ENCODE results near the gene SYCE1.
"Not testable (repeated sequence)": the region's sequence is repeated elsewhere in the genome, so short reads cannot be mapped to it uniquely, and the experiment has no call there.

SYCE1 gene

DNA sequence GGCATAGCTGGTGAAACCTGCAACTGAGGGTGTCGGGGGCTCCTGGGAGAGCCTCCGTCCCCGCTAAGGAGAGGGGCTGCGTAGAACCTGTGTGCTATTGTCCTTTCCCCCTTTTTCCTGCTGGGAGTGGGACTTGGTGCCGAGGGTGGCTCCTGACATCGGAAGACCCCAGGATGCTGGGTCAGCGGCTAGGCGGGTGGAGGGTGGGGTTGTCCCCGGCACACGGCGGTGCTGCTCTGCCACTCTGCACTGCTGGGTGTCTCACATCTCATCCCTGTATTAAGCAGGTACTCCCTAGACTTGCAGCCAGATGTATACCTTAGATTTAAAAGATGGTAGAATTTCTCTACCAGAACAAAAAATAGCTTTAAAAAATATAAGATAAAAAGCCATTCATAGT, 6.7 kb upstream of the SYCE1 start:
- not testable (repeated sequence) for H3K4me1 ChIP-seq (ENCODE audit: insufficient read depth, low read length); H3K4me3 ChIP-seq (ENCODE audit: low read length); H3K36me3 ChIP-seq (ENCODE audit: insufficient read depth, low read length); H2AFZ ChIP-seq (ENCODE audit: low read depth, low read length); H3K27me3 ChIP-seq (ENCODE audit: insufficient read depth, low read length); H3K9me3 ChIP-seq (ENCODE audit: low read length)

DNA sequence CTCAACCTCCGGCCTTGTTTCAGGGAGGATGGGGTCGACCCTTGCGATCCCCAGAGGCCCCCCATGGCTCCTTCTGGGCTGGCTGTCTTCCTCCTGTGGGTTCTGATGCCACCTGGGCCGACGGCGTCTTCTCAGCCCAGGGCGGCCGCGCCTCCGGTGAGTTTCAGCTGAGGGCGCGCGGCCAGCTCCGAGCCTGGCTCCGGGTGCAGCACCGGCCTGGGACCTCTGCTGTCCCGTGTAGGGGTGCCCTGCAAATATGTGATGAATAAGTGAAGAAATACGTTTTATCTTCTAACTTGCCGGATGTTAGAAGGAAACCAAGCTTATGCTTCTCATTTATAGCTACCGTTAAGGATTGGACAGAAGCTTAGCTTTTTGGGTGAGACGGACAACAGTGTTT, 4.4 kb upstream of the SYCE1 start:
- not testable (repeated sequence) for H3K4me3 ChIP-seq (ENCODE audit: low read length); H3K4me1 ChIP-seq (ENCODE audit: insufficient read depth, low read length); H3K27me3 ChIP-seq (ENCODE audit: insufficient read depth, low read length); H2AFZ ChIP-seq (ENCODE audit: low read depth, low read length); H3K36me3 ChIP-seq (ENCODE audit: insufficient read depth, low read length); H3K9me3 ChIP-seq (ENCODE audit: low read length)

DNA sequence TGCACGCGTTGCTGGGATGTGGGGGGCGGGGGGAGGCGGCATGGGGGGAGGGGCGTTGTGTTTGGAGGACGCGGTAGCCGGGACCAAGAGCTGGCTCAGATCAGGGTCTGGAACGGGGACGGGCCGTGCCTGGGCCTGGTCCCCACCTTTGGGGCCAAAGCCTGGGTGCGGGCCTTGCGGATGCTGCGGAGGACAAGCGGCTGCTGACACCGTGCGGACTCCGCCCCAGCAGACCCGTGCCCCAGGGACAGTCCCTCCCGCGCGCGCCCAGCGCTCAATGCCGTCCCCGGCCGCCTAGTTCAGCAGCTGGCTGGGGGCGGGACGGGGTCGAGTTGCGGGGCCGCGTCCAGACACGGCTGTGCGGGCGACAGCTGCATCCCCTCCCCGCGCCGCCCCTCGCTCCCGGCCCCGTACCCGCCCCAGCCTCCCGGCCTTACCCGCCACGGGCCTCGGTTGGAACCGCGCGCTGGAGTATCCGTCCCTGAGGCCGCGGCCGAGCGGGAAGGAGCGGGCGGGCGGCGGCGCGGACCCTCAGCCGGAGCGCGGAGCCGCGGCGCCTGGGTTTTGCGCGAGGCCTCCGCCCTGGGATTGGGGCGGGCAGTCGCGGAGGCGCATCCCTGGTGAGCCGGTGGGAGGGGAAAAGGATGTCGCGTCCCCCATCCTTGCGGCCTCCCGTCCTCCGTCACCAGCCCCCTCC, 3.6 kb upstream of the SYCE1 start:
- H3K4me3 ChIP-seq (ENCODE audit: low read length); H3K4me1 ChIP-seq (ENCODE audit: insufficient read depth, low read length); H3K9me3 ChIP-seq (ENCODE audit: low read length): not testable (repeated sequence)

DNA sequence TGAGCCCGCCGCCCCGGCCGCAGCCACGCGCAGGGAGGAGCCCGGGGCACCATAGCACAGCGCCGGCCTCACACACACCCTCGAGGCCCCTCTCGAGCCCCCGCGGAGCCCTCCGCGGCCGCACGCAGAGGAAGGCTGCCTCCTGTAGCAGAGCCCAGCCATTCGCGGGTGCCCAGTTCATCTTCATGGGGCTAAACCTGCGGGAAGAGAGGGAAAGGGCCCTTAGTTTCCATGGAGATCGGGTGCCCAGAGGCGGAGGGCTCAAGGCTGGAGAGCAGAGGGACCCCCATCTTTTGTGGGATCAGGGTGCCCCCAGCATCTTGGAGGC, 2.9 kb upstream of the SYCE1 start:
- H3K9me3 ChIP-seq (ENCODE audit: low read length) = peaks cover 2% of the 10 kb centered on the region
- no peaks in the 10 kb centered on the region for H3K27me3 ChIP-seq (ENCODE audit: insufficient read depth, low read length)
- H3K36me3 ChIP-seq (ENCODE audit: insufficient read depth, low read length) = no peaks in the 10 kb centered on the region
- no peak overlapping the region for H3K4me3 ChIP-seq (ENCODE audit: low read length)
- H2AFZ ChIP-seq (ENCODE audit: low read depth, low read length) = no peak overlapping the region
- H3K4me1 ChIP-seq (ENCODE audit: insufficient read depth, low read length) = no peaks in the 10 kb centered on the region

More for the DNA sequence above, 3.6 kb upstream of the SYCE1 start:
- H2AFZ ChIP-seq (ENCODE audit: low read depth, low read length); H3K27me3 ChIP-seq (ENCODE audit: insufficient read depth, low read length); H3K36me3 ChIP-seq (ENCODE audit: insufficient read depth, low read length): not testable (repeated sequence)

DNA sequence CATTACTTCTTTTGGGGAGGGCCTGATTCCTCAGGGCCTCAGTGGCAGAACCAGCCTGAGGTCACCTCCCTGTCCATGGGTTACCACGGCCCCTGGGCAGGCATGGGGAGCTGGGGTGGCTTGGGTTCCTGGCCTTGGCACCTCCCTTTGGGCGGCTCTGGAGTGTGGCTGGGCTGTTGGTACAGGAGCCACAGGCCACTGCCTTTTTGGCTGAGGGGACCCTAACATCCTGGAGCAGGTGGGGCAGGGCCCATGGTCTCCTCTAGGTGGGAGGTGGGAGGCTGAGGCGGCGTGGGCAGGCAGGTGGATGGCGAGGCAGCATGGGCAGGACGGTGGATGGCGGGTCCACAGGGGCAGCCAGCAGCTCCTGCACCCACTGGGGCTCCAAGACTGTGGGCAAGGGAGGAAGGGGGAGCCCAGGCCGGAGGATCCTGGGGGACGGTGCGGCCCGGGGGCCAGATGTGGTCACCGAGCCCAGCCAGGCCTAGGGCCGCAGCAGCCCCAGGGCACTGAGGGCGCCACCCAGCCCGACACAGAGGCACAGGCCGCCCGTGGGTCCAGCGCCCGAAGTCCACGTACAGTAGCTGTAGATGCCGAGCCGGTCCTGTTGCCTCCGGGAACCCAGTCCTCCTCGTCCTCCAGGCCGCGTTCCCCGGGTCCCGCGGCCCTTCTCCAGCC, 2.4 kb upstream of the SYCE1 start:
- Histone ChIP-seq H3K4me3 (ENCODE audit: low read length) (no peak overlapping the region), H3K36me3 (ENCODE audit: insufficient read depth, low read length) (no peaks in the 10 kb centered on the region), H2AFZ (ENCODE audit: low read depth, low read length) (no peak overlapping the region), H3K27me3 (ENCODE audit: insufficient read depth, low read length) (no peaks in the 10 kb centered on the region), H3K4me1 (ENCODE audit: insufficient read depth, low read length) (no peaks in the 10 kb centered on the region), H3K9me3 (ENCODE audit: low read length) (no peaks in the 10 kb centered on the region)

DNA sequence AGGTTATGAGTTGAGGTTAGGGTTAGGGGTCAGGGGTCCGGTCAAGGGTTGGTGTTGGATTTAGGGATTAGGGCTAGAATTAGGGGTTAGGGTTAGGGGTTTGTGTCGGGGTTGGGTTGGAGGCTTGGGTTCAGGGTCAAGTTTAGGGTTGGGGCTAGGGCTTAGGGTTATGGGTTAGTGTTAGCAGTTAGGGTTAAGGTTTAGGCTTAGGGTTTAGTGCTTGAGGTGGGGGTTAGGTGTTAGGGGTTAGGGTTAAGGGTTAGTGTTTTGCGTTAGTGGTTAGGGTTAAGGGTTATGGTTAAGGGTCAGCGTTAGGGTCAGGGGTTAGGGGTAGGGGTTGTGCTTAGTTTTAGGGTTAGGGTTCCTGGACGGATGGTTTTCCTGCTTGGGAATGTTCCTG, 1.7 kb upstream of the SYCE1 start:
- no peak overlapping the region for H3K4me3 ChIP-seq (ENCODE audit: low read length)
- H3K27me3 ChIP-seq (ENCODE audit: insufficient read depth, low read length) = no peaks in the 10 kb centered on the region
- no peaks in the 10 kb centered on the region for H3K4me1 ChIP-seq (ENCODE audit: insufficient read depth, low read length)
- no peak overlapping the region for H2AFZ ChIP-seq (ENCODE audit: low read depth, low read length)
- H3K9me3 ChIP-seq (ENCODE audit: low read length) = no peaks in the 10 kb centered on the region
- H3K36me3 ChIP-seq (ENCODE audit: insufficient read depth, low read length) = no peaks in the 10 kb centered on the region

DNA sequence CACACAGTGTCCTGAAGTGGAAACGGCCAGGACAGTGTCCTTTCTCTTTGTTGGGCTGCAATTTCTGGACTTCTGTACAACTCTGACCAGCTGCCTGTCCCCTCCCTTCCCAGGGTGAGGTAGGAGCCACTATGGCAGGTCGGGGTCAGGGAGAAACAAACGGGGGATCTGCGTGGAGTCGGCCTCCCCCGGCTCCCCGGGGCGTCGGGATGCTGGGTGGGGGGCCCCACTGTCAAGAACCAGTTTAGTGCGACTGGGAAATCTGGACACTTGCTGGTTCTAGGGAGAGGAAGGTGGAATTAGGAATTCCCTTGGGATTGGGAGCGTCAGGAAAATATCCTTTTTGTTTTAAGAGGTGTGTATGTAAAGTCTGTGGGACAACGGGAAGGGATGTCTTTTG, 567 bp downstream of the SYCE1 start:
- no peaks in the 10 kb centered on the region for H3K36me3 ChIP-seq (ENCODE audit: insufficient read depth, low read length)
- H3K4me3 ChIP-seq (ENCODE audit: low read length) = no peak overlapping the region
- no peaks in the 10 kb centered on the region for H3K9me3 ChIP-seq (ENCODE audit: low read length)
- H3K4me1 ChIP-seq (ENCODE audit: insufficient read depth, low read length) = no peaks in the 10 kb centered on the region
- H3K27me3 ChIP-seq (ENCODE audit: insufficient read depth, low read length) = peaks cover 7% of the 10 kb centered on the region
- H2AFZ ChIP-seq (ENCODE audit: low read depth, low read length) = no peak overlapping the region

DNA sequence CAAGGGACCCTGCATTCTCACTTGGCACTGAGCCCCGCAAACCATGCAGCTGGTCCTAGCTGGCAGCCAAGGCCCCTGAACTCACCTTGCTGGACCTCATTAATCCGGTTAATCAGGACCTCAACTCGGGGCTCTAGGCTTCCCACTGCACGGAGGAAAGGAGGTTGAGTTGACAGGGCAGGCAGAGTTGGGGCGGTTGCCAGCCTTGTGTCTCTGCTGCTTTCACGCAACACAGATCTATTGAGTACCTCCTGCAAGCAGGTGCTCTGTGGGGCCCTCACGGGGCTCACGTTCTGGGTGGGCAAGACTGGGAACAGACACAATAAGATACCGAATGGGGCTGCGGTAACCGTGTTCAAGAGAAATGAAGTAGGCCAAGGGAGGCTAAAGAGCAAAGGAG, 6.2 kb downstream of the SYCE1 start:
- no peaks in the 10 kb centered on the region for H3K4me1 ChIP-seq (ENCODE audit: insufficient read depth, low read length)
- H3K9me3 ChIP-seq (ENCODE audit: low read length) = no peaks in the 10 kb centered on the region
- H3K4me3 ChIP-seq (ENCODE audit: low read length) = no peak overlapping the region

DNA sequence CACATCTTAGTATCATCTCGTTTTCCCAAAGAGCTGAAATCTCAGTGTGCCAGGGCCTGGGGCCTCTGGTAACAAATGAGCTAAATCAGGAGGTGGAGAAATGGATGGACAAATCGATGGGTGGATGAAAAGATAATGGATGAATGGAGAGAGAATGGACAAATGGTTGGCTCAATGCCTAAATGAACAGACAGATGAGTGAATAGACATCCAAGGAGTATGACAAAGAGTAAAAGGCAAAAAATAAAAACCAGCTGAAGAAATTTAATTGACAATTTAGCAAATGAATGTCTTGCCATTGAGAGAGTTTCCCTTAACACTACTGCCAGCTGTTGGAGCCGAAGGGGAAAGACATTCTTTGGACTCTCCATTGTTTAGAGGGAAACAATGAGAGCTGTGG, 8.0 kb downstream of the SYCE1 start:
- Histone ChIP-seq H3K27me3 (ENCODE audit: insufficient read depth, low read length) (peaks cover 27% of the 10 kb centered on the region), H3K4me1 (ENCODE audit: insufficient read depth, low read length) (no peaks in the 10 kb centered on the region), H2AFZ (ENCODE audit: low read depth, low read length) (no peak overlapping the region), H3K36me3 (ENCODE audit: insufficient read depth, low read length) (no peaks in the 10 kb centered on the region), H3K9me3 (ENCODE audit: low read length) (no peaks in the 10 kb centered on the region), H3K4me3 (ENCODE audit: low read length) (no peak overlapping the region)

More for the DNA sequence above, 6.2 kb downstream of the SYCE1 start:
- peaks cover 26% of the 10 kb centered on the region for H3K27me3 ChIP-seq (ENCODE audit: insufficient read depth, low read length)
- H3K36me3 ChIP-seq (ENCODE audit: insufficient read depth, low read length) = no peaks in the 10 kb centered on the region
- no peak overlapping the region for H2AFZ ChIP-seq (ENCODE audit: low read depth, low read length)

DNA sequence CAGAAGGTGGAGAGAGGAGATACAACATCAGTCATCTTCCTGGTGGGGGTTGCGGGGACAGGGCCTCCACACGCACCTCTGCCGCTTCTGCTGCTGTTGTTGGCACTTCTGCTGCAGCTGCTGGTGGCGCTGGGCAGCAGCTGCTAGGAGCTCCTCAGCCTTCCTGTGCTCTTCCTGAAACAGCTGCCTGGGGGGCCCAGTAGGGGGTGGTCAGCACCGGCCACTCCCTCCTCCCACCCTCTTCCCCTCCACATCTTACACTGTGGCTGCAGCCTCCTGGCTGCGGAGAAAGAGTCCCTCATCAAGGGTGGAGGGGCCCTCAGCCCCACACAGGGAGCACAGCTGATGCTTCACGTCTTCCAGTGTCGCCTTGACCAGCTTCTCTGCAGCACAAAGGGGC, 9.9 kb downstream of the SYCE1 start:
- no peaks in the 10 kb centered on the region for H3K4me1 ChIP-seq (ENCODE audit: insufficient read depth, low read length)
- H3K27me3 ChIP-seq (ENCODE audit: insufficient read depth, low read length) = peaks cover 28% of the 10 kb centered on the region
- no peaks in the 10 kb centered on the region for H3K9me3 ChIP-seq (ENCODE audit: low read length)
- H3K36me3 ChIP-seq (ENCODE audit: insufficient read depth, low read length) = no peaks in the 10 kb centered on the region
- H2AFZ ChIP-seq (ENCODE audit: low read depth, low read length) = no peak overlapping the region
- no peak overlapping the region for H3K4me3 ChIP-seq (ENCODE audit: low read length)

DNA sequence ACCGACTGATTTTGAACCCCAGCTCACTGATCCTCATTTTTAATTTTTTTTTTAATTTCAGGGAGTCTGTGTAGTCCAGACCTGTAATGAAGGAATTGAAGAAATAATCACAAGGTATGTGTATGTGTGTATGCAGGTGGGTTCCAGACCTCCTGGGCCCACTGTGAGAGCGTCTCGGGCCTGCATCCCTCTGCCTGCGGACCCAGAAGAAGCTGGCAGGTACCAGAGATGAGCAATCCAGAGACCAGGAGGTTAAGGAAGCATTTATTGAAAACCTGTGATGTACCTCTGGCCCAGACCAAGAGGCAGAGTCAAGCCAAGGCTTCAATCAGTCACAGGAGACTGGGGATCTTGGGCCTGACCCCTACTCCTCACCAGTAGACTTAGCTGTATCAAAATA, 10.8 kb downstream of the SYCE1 start:
- Histone ChIP-seq H3K36me3 (ENCODE audit: insufficient read depth, low read length) (no peaks in the 10 kb centered on the region), H3K4me1 (ENCODE audit: insufficient read depth, low read length) (no peaks in the 10 kb centered on the region), H2AFZ (ENCODE audit: low read depth, low read length) (no peak overlapping the region), H3K27me3 (ENCODE audit: insufficient read depth, low read length) (peaks cover 24% of the 10 kb centered on the region), H3K9me3 (ENCODE audit: low read length) (no peaks in the 10 kb centered on the region), H3K4me3 (ENCODE audit: low read length) (no peak overlapping the region)

DNA sequence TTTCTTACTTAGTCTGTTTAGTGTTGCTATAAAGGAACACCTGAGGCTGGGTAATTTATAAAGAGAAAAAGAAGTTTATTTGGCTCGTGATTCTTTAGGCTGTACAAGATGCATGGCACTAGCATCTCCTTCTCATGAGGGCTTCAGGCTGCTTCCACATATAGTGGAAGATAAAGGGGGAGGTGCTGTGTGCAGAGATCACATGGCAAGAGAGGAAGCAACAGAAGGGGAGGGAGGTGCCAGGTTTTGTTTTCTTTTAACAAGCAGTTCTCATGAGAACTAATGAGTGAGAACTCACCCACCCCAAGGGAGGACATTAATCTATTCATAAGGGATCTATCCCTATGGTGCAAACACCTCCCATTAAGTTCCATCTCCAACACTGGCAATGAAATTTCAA, 20.9 kb downstream of the SYCE1 start:
- no peaks in the 10 kb centered on the region for H3K36me3 ChIP-seq (ENCODE audit: insufficient read depth, low read length)
- H2AFZ ChIP-seq (ENCODE audit: low read depth, low read length) = no peak overlapping the region
- no peaks in the 10 kb centered on the region for H3K27me3 ChIP-seq (ENCODE audit: insufficient read depth, low read length)
- no peaks in the 10 kb centered on the region for H3K9me3 ChIP-seq (ENCODE audit: low read length)
- H3K4me3 ChIP-seq (ENCODE audit: low read length) = no peak overlapping the region
- H3K4me1 ChIP-seq (ENCODE audit: insufficient read depth, low read length) = no peaks in the 10 kb centered on the region

DNA sequence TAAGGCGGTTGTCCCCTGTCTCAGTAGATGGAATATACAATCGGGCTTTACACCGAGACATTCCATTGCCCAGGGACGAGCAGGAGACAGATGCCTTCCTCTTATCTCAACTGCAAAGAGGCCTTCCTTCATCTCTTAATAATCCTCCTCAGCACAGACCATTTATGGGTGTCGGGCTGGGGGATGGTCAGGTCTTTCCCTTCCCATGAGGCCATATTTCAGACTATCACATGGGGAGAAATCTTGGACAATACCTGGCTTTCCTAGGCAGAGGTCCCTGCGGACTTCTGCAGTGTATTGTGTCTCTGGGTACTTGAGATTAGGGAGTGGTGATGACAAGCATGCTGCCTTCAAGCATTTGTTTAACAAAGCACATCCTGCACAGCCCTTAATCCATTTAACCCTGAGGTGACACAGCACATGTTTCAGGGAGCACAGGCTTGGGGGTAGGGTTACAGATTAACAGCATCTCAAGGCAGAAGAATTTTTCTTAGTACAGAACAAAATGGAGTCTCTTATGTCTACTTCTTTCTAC, 23.9 kb downstream of the SYCE1 start:
- H3K36me3 ChIP-seq (ENCODE audit: insufficient read depth, low read length); H3K27me3 ChIP-seq (ENCODE audit: insufficient read depth, low read length); H3K4me1 ChIP-seq (ENCODE audit: insufficient read depth, low read length); H3K4me3 ChIP-seq (ENCODE audit: low read length); H2AFZ ChIP-seq (ENCODE audit: low read depth, low read length); H3K9me3 ChIP-seq (ENCODE audit: low read length): not testable (repeated sequence)
